ENCODE measurements around the gene TTC36.
"Not testable (repeated sequence)": the region's sequence is repeated elsewhere in the genome, so short reads cannot be mapped to it uniquely, and the experiment has no call there.

GRCh38 chr11:118577995-118578394 is 50.7 kb downstream of the TTC36 start:
- not testable (repeated sequence) for TF ChIP-seq CTCF (IDR thresholded peaks at IDR 0.05); EP300 (IDR thresholded peaks at IDR 0.05); POLR2A (IDR thresholded peaks at IDR 0.05; ENCODE audit: low read depth)

Measured in esophagus muscularis mucosa (tissue), 4 donors.